ENCODE results near the gene OPRL1. TPM values are rescaled to one million over a fixed set of nuclear protein-coding genes. Genes with fewer than 3 reads are reported as not detected.

The OPRL1 gene
- total RNA-seq, 1 experiment from 2014 or later: 1.5 TPM

DNA sequence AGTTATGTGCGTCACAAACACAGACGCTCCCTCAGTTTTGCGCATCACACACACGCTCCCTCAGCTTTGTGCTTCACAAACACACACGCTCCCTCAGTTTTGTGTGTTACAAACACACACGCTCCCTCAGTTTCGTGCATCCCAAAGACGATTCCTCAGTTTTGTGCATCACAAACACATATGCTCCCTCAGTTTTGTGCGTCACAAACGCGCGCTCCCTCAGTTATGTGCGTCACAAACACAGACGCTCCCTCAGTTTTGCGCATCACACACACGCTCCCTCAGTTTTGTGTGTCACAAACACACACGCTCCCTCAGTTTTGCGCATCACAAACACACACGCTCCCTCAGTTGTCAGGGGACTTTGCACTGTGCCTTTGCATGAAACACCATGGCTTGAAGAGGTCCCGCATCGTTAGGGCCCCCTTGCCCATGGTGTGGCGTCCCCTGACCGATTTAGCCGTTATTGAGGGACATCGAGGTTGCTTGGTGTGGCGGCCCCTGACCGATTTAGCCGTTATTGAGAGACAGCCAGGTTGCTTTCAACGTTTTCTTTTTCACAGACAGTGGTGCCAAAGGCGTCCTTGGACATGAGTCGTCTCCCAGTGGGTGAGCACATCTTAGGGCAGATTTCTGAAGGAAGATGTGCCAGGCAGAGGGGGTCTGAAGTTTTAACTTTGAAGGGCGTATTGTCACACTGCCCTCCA is 56.3 kb downstream of the OPRL1 start:
- ChIA-PET CTCF (no interaction called here), POLR2A (ENCODE audit: unreplicated experiment) (no interaction called here)
- no peak overlapping the region for H3K4me2 ChIP-seq
- H3K4me1 ChIP-seq (replicated peaks; ENCODE audit: insufficient read depth): no peaks in the 10 kb centered on the region
- no peaks in the 10 kb centered on the region for H4K20me1 ChIP-seq (ENCODE audit: insufficient read depth)
- peaks cover 18% of the 10 kb centered on the region for H3K27me3 ChIP-seq (ENCODE audit: insufficient read depth, low read depth)
- no peaks in the 10 kb centered on the region for H3K9me3 ChIP-seq (ENCODE audit: insufficient read depth, low read depth)
- no peak for DNase-seq
- H3K9me2 ChIP-seq (ENCODE audit: insufficient read depth): no peaks in the 10 kb centered on the region
- no peaks in the 10 kb centered on the region for H3K79me2 ChIP-seq (ENCODE audit: low read depth)
- TF ChIP-seq EZH2 (IDR thresholded peaks at IDR 0.05; ENCODE audit: low read depth) (no peak), CTCF (conservative IDR thresholded peaks at IDR 0.05) (no peak)
- BruUV-seq (replicated peaks): no TSS peak
- H3K27ac ChIP-seq: no peak overlapping the region
- no peak overlapping the region for H3K4me3 ChIP-seq
- no peaks in the 10 kb centered on the region for H3K36me3 ChIP-seq (ENCODE audit: low read depth)
- intact Hi-C loops (cut with micrococcal nuclease; ENCODE audit: unreplicated experiment): no loop called here
- peaks cover 6% of the 10 kb centered on the region; the same call in 1 of the 2 replicates for H3F3A ChIP-seq (ENCODE audit: insufficient read depth, low read depth)
- no peak overlapping the region for H2AFZ ChIP-seq

DNA sequence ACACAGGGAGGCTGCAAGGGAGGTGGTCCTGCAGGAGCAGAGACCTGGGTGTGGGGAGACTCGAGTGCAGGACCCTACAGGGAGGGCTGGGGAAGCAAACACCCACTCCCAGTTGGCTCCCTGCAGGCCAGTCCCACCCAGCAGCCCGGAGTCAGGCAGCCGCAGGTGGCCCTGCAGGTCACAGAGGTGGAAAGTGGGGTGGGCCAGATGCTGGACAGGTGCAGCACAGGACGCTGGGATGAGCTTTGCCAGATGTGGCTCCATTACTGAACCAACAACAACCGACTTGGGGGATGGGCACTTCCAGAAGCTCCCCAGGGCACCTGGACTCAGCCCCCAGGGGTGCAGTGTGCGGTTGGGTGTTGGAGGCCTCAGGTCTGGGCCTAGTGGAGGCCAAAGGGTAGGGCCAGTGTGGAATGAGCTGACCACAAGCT is 57.7 kb downstream of the OPRL1 start:
- POLR2A ChIA-PET (ENCODE audit: unreplicated experiment): no interaction called here

DNA sequence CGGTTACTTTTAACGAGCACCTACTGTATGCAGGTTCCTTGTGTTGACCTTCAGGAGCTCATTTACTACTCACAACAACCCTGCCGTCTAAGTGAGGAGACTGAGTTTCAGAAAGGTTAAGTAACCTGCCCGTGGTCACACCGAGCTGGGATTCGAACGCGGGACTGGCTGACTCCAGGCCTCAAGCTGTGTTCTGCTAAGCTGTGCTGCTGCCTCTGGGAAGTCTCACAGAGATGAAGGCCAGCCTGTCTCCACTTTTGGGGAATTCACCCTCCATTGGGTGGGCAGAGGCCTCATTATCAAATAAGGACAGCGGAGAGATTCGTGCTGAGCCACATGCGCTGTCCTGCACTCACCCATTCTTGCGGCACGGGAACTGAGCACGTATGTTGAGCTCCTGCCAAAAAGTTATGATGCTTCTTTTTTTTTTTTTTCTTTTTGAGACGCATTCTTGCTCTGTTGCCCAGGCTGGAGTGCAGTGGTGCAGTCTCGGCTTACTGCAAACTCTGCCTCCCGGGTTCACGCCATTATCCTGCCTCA is 58.5 kb downstream of the OPRL1 start:
- no peak overlapping the region for H3K4me2 ChIP-seq
- peaks cover 39% of the 10 kb centered on the region for H3K27me3 ChIP-seq (ENCODE audit: insufficient read depth, low read depth)
- H3K4me1 ChIP-seq (replicated peaks; ENCODE audit: insufficient read depth): no peaks in the 10 kb centered on the region
- H3K79me2 ChIP-seq (ENCODE audit: low read depth): no peaks in the 10 kb centered on the region
- POLR2A ChIA-PET (ENCODE audit: unreplicated experiment): no interaction called here
- no peaks in the 10 kb centered on the region for H3K9me3 ChIP-seq (ENCODE audit: insufficient read depth, low read depth)
- H3K36me3 ChIP-seq (ENCODE audit: low read depth): no peaks in the 10 kb centered on the region
- no peak for DNase-seq
- no peaks in the 10 kb centered on the region for H4K20me1 ChIP-seq (ENCODE audit: insufficient read depth)
- CTCF ChIA-PET: no interaction called here
- H2AFZ ChIP-seq: no peak overlapping the region
- H3K9me2 ChIP-seq (ENCODE audit: insufficient read depth): no peaks in the 10 kb centered on the region
- no peak overlapping the region for H3K4me3 ChIP-seq
- TF ChIP-seq EZH2 (IDR thresholded peaks at IDR 0.05; ENCODE audit: low read depth): no peak
- no peak for TF ChIP-seq CTCF (conservative IDR thresholded peaks at IDR 0.05)
- no TSS peak for BruUV-seq (replicated peaks)
- peaks cover 6% of the 10 kb centered on the region; the same call in 1 of the 2 replicates for H3F3A ChIP-seq (ENCODE audit: insufficient read depth, low read depth)
- intact Hi-C loops (cut with micrococcal nuclease; ENCODE audit: unreplicated experiment): no loop called here
- H3K27ac ChIP-seq: no peak overlapping the region

More for the DNA sequence above, 57.7 kb downstream of the OPRL1 start:
- H4K20me1 ChIP-seq (ENCODE audit: insufficient read depth): no peaks in the 10 kb centered on the region
- no peak for DNase-seq
- no peaks in the 10 kb centered on the region for H3K9me3 ChIP-seq (ENCODE audit: insufficient read depth, low read depth)
- no peaks in the 10 kb centered on the region for H3K36me3 ChIP-seq (ENCODE audit: low read depth)
- no TSS peak for BruUV-seq (replicated peaks)
- no peak overlapping the region for H3K27ac ChIP-seq
- H3K27me3 ChIP-seq (ENCODE audit: insufficient read depth, low read depth): peaks cover 33% of the 10 kb centered on the region
- H3K79me2 ChIP-seq (ENCODE audit: low read depth): no peaks in the 10 kb centered on the region
- CTCF ChIA-PET: no interaction called here
- H2AFZ ChIP-seq: no peak overlapping the region
- no peaks in the 10 kb centered on the region for H3K9me2 ChIP-seq (ENCODE audit: insufficient read depth)
- H3K4me2 ChIP-seq: no peak overlapping the region
- H3K4me3 ChIP-seq: no peak overlapping the region
- H3F3A ChIP-seq (ENCODE audit: insufficient read depth, low read depth): peaks cover 6% of the 10 kb centered on the region; the same call in 1 of the 2 replicates
- intact Hi-C loops (cut with micrococcal nuclease; ENCODE audit: unreplicated experiment): no loop called here
- TF ChIP-seq EZH2 (IDR thresholded peaks at IDR 0.05; ENCODE audit: low read depth) (no peak), CTCF (conservative IDR thresholded peaks at IDR 0.05) (no peak)
- H3K4me1 ChIP-seq (replicated peaks; ENCODE audit: insufficient read depth): no peaks in the 10 kb centered on the region

All from PC-9 (cell line).